Muscle layer of duodenum (tissue), 2 donors: ENCODE results near the gene HIPK2.

Experiments used
- H3K27ac ChIP-seq: one replicate; pipeline ENCODE4 v1.7.0; 2013; ENCODE audit warnings: mild to moderate bottlenecking, low read length
- H3K27me3 ChIP-seq: one replicate; pipeline ENCODE4 v1.7.0; 2013; ENCODE audit warnings: low read depth, mild to moderate bottlenecking, control low read depth, low read length
- H3K36me3 ChIP-seq, 2 donors: one replicate each; pipeline ENCODE4 v1.7.0; 2013; ENCODE audit warnings: low read length in 2 of 2, control low read depth in 1 of 2, mild to moderate bottlenecking in 1 of 2; ENCODE audit not compliant: insufficient read depth in 2 of 2, control insufficient read depth in 1 of 2
- H3K4me1 ChIP-seq, 2 donors: one replicate each; pipeline ENCODE4 v1.7.0; 2013; ENCODE audit warnings: low read length in 2 of 2, mild to moderate bottlenecking in 2 of 2, control low read depth in 1 of 2, moderate library complexity in 1 of 2; ENCODE audit not compliant: insufficient read depth in 2 of 2, control insufficient read depth in 1 of 2
- H3K4me3 ChIP-seq, 2 donors: one replicate each; pipeline ENCODE4 v1.7.0; 2013; ENCODE audit warnings: low read length in 2 of 2, low read depth in 1 of 2, mild to moderate bottlenecking in 1 of 2
- H3K9me3 ChIP-seq, 2 donors: one replicate each; pipeline ENCODE4 v1.7.0; 2013; ENCODE audit warnings: low read length in 2 of 2, control low read depth in 1 of 2, mild to moderate bottlenecking in 1 of 2; ENCODE audit not compliant: control insufficient read depth in 1 of 2
- donor health status: healthy.

Gene HIPK2

GRCh38 chr7:139711991-139712743, 65.6 kb downstream of the HIPK2 start:
- Histone ChIP-seq H3K4me1 (no peaks in the 10 kb centered on the region), H3K27ac (no peak overlapping the region), H3K36me3 (peaks cover 18 to 32% of the 10 kb centered on the region in 2 donors), H3K9me3 (no peaks in the 10 kb centered on the region), H3K4me3 (no peak overlapping the region), H3K27me3 (no peaks in the 10 kb centered on the region)

- no peak overlapping the region for H3K4me3 ChIP-seq
- H3K4me1 ChIP-seq: no peaks in the 10 kb centered on the region
- H3K36me3 ChIP-seq: peaks cover 7 to 12% of the 10 kb centered on the region in 2 donors
- no peak overlapping the region for H3K27ac ChIP-seq
- H3K27me3 ChIP-seq: no peaks in the 10 kb centered on the region
- no peaks in the 10 kb centered on the region for H3K9me3 ChIP-seq
Observed at GRCh38 chr7:139710036-139710435, 67.8 kb downstream of the HIPK2 start.

DNA sequence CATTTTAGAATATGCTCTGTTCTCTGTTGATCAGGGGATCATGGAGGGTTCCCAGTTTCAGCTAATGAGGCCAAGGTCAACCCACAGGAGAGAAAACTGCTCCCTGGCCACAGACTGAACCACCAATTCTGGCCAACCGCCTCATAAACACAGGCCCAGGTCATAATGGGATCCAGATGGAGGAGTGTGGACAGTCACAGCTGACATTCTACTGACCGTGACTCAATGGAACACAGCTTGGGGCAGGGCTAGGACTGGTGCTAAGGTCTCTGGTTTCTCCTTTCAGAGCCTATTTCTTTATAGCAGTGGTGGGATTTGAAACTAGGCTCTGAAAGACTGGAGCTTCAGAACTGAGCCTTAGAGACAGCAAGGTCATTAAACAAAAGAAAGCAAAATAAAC, 68.3 kb downstream of the HIPK2 start:
- H3K27ac ChIP-seq: no peak overlapping the region
- H3K36me3 ChIP-seq: peaks cover 6% of the 10 kb centered on the region in 2 donors
- H3K4me1 ChIP-seq: peaks cover 0 to under 1% of the 10 kb centered on the region in 2 donors

DNA sequence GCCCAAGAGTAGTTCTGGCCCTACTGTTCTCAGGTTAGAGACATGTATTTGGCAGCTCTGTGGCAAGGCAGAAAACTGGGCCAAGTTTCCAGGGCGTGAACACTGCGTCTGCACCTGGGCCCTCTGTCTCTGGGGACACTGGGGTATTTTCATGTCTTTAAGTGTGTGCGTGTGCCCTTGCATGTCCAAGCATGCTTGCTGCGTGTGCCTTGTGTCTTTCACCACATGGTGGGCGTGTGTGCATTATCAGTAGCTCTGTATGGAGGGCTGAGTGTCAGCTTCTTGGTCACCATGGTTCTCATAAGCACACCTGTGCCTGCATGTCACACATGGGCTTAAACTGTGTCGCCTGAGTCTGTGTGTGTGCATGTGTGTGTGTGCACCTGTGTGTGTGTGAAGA, 69.3 kb downstream of the HIPK2 start:
- Histone ChIP-seq H3K4me3 (no peak overlapping the region), H3K27me3 (no peaks in the 10 kb centered on the region), H3K27ac (no peak overlapping the region), H3K36me3 (peaks cover 0 to 6% of the 10 kb centered on the region in 2 donors), H3K9me3 (no peaks in the 10 kb centered on the region), H3K4me1 (peaks cover 0 to 4% of the 10 kb centered on the region in 2 donors)

More for the DNA sequence above, 68.3 kb downstream of the HIPK2 start:
- Histone ChIP-seq H3K9me3 (no peaks in the 10 kb centered on the region), H3K27me3 (no peaks in the 10 kb centered on the region), H3K4me3 (no peak overlapping the region)

- no peaks in the 10 kb centered on the region for H3K27me3 ChIP-seq
- peaks cover 0 to 6% of the 10 kb centered on the region in 2 donors for H3K36me3 ChIP-seq
- no peak overlapping the region for H3K4me3 ChIP-seq
- H3K9me3 ChIP-seq: no peaks in the 10 kb centered on the region
- peaks cover 16 to 19% of the 10 kb centered on the region in 2 donors for H3K4me1 ChIP-seq
- no peak overlapping the region for H3K27ac ChIP-seq
Observed at GRCh38 chr7:139706837-139707236, 71.0 kb downstream of the HIPK2 start.

GRCh38 chr7:139704308-139704879, 73.4 kb downstream of the HIPK2 start:
- Histone ChIP-seq H3K9me3 (no peaks in the 10 kb centered on the region), H3K36me3 (peaks cover 0 to 6% of the 10 kb centered on the region in 2 donors), H3K4me1 (peaks cover 17 to 19% of the 10 kb centered on the region in 2 donors), H3K4me3 (no peak overlapping the region), H3K27me3 (no peaks in the 10 kb centered on the region), H3K27ac (no peak overlapping the region)

- H3K27ac ChIP-seq: peak overlapping the region; percentile 10
Observed at GRCh38 chr7:139703487-139704307, 74.1 kb downstream of the HIPK2 start.

DNA sequence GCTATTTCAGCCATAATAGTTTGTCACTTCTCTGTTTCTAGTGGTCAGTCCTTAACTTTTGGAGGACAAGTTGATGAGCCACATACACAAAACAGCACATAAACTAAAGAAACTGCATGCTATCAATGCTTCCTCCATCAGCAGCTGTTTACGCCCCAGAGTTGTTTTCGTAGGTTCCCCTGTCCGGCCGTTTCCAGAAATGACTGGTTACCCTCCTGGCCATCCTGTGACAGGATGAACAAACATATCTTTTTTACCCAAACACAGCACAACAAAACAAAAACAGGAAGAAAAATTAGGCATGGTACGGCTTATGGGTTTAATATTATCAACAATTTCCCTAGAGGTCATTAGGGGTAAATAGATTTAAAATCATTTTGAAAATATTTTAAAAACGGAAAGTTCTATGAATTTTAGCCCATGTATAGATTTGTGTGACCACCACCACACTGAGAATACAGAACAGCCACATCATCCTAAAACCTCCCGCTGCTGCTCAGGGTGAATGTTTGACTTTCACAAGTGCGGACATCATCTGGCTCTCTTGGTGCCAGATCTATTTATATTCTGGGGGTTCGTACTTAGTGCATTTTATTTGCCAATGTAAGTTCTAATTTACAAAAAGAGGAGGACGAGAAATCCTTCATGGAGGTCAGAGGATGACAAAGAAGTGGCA, 74.8 kb downstream of the HIPK2 start:
- H3K9me3 ChIP-seq: no peaks in the 10 kb centered on the region
- peaks cover 17 to 19% of the 10 kb centered on the region in 2 donors for H3K4me1 ChIP-seq
- no peaks in the 10 kb centered on the region for H3K27me3 ChIP-seq
- H3K4me3 ChIP-seq: no peak overlapping the region
- H3K36me3 ChIP-seq: peaks cover 0 to 6% of the 10 kb centered on the region in 2 donors
- H3K27ac ChIP-seq: peak overlapping the region; percentile 10

More at GRCh38 chr7:139703487-139704307, 74.1 kb downstream of the HIPK2 start:
- Histone ChIP-seq H3K27me3 (no peaks in the 10 kb centered on the region), H3K4me1 (peaks cover 17 to 19% of the 10 kb centered on the region in 2 donors), H3K4me3 (no peak overlapping the region), H3K36me3 (peaks cover 0 to 6% of the 10 kb centered on the region in 2 donors), H3K9me3 (no peaks in the 10 kb centered on the region)

DNA sequence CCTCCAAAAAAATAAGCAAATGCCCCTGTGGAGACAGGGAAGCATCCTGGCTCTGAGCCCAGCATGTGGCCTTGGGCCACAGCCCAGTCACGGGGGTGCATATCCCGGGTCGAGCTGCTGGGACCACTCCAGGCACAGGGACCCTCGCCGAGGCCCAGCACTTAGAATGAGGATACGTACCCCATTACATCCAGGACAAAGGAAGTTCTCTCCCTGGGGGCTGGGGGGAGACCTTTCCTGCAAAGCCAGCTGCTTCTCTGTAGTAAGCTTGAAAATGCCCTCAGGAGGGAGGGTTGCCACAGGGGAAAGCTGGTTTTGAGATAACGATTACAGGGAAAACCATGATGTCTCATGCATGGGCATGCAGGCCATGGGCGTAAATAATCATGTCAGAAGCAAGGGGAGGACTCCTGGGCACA, 75.5 kb downstream of the HIPK2 start:
- Histone ChIP-seq H3K27me3 (no peaks in the 10 kb centered on the region), H3K36me3 (peaks cover 0 to 6% of the 10 kb centered on the region in 2 donors), H3K4me1 (peaks cover 17 to 19% of the 10 kb centered on the region in 2 donors), H3K9me3 (no peaks in the 10 kb centered on the region), H3K27ac (no peak overlapping the region), H3K4me3 (no peak overlapping the region)

DNA sequence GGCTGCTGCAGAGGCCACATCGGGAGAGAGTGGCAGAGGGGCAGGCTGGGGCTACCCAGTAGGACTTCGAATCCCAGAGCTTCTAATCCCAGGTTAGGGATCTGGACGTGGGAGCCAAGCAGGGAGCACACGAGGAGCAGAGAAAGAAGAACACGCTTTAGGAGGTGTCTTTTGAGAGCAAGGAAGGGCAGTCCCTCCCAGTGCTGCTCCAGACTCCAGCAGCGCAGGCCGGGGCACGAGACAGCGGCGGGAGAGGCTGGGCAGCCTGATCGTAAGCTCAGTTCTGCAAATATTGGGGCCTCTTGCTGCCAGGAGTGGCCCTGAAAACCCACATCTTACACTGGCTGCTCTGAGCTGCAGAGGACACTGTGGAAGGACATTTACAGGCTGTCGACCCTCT, 75.9 kb downstream of the HIPK2 start:
- Histone ChIP-seq H3K36me3 (peaks cover 0 to 6% of the 10 kb centered on the region in 2 donors), H3K4me3 (no peak overlapping the region), H3K27ac (no peak overlapping the region), H3K4me1 (peaks cover 17 to 19% of the 10 kb centered on the region in 2 donors), H3K27me3 (no peaks in the 10 kb centered on the region), H3K9me3 (no peaks in the 10 kb centered on the region)
